GM19438 (cell line): Measurements from ENCODE around the gene RPS29.
"Not testable (repeated sequence)": the region's sequence is repeated elsewhere in the genome, so short reads cannot be mapped to it uniquely, and the experiment has no call there.

ENCODE experiments used
- ATAC-seq: cut with Tn5 transposase; IDR thresholded peaks from one replicate; pipeline ENCODE4 v1.9.1; 2021; ENCODE audit warnings: low read depth; ENCODE audit not compliant: unreplicated experiment

Gene RPS29

DNA sequence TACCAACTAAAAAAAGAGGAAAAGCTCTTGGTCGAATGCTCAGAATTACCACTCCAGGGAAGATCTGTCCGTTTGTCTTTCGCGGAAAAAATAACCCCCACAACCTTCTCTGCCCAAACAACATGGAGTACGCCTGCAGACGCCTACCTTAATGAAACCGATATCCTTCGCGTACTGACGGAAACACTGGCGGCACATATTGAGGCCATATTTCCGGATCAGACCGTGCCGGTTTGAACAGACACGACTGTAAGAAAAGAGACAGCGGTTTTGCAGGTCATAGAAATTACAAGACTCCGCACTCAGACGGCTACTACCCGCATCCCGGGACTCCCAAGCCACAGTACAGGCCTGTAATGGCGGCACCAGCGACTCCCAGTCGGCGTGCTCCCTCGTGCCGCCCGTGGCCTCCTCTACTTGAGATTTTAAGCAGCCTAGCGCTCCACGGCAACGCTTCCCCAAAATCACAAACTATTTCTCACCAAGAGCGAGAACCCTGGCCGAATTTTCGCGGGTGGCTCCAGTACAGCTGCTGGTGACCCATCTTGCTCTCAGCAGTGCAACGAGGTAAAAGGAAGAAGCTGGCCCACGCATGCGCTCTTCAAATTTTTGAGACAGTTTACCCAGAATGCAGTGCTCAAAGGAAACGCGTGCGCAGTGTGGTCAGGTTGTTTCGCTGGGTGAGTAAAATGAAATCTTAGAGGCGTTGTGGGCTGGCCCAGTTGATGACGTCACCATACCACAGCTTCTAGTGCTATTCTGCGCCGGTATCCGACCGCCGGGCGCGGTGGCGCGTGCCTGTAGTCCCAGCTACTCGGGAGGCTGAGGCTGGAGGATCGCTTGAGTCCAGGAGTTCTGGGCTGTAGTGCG is at the start of gene RPS29:
Gene RPS29, minus strand, starts transcription at position 578 of the 870 bp plus-strand sequence. Its CDS starts 34 bp downstream, at position 544.
- ATAC-seq, result peak; percentile 83

DNA sequence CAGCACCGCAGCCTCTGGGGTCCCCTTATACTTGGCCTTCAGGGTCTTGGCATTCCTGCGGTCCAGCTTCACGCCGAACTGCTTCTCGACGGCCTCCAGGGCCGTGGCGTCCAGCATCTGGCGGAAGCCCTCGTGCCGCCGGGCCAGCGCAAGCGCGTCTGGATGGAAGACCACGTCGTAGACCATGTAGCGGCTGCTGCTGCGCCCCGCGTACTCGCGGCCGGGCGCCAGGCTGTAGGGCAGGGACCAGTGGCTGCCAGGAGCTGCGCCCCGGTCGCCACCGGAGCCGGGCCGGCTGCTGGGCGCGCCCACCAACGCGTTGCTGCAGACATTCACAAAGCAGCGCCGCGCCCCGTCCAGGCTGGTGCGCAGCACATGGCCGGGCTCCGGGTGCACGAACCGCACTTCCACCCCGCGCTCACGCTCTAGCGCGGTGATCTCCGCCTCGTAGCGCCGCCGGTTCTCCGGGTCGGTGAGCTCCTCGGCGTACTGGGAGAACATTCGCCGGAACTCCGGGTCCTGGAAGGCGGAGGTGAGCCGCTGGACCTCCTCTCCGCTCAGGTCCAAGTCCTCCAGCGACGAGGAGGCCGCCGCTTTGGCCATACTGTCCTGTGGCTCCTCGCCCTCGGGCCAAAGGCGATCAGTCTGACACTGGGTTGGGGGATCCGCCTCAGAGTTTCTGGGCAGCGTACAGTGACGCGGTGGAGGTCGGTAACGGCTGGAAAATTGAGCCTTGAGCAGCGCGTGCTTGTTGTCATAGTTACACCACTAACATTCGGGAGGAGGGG is 48.6 kb upstream of the RPS29 start, which contains the start of gene DNAAF2:
Gene DNAAF2, minus strand, starts transcription at position 698 of the 788 bp plus-strand sequence. Its CDS starts 95 bp downstream, at position 603.
- peak; percentile 26 for ATAC-seq

DNA sequence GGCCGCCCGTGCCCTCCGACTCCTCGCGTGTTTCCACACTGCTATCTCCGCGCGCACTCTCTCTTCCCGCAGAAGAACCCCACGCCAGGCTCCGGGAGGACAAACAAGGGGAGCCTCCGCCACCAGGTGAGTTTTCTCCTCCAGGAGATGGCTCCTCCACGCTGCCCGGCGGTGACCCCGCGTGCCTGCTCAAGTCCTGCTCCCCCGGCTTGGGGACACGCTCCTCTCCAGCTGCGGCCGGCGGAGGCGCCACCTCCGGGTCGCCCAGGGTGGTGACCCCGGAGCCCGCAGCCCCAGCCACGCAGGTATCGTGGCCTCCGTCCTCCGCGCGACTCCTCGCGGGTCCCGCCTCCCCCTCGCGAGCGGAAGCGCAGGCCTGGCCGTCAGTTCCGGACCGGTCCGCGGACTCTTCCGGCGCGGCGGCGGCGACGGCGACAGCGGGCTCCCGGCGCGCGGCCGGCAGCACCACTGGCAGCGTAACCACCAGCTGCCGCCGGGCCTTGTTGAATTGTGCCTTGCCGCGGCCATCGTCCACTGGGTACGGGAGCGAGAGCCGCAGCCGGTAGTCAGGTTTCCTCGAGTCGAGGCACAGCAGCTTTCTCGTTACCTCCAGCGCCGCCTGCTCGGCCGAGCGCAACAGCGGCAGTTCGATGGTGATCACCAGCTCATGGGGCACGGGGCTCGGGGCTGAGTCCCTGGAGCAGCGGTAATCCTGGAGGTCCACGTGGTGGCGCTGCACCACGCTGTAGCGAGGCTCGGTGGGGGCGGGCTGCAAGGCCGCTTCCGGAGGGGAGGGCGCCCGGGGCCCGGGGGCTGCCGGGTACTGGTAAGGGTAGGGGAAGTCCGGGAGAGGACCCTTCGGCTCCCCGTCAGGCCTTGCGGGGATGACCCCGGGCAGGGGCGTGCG is 47.7 kb upstream of the RPS29 start:
- ATAC-seq, result peak; percentile 74

DNA sequence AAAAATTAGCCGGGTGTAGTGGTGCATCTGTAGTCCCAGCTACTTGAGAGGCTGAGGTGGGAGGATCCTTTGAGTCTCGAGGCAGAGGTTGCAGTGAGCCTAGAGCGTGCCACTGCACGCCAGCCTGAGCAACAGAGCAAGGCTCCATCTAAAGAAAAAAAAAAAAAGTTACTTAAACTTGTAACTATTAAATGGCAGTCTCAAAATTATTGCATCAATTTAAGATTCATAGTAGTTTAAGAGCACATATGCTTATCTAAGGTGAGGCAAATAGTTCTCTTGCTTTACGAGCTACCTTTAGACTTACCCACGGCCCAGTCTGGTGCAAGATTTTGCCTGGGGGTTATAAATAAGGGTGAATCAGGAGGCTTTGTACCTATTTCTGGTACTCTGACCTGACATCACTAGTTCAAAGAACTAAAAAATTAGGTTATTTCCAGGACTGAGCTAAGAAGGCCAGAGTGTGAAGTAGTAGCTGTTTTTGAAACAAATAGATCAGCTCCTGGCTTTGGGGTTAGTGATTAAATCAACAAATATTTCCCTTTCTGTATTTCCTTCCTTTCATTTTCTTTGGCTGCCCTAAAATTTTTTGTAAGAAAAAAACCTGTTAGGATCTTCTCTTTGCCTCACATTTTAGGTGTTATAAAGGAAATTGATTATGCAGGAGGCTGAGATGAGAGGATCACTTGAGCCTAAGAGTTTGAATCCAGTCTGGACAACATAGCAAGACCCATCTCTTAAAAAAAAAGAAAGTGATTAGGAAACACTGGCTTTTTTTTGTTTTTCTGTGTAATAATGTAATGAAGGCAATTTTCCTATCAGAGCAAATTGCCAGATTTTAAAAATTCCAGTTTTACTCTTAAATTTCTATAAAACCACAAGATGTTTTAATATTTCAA is 38.0 kb upstream of the RPS29 start:
- no peak for ATAC-seq

DNA sequence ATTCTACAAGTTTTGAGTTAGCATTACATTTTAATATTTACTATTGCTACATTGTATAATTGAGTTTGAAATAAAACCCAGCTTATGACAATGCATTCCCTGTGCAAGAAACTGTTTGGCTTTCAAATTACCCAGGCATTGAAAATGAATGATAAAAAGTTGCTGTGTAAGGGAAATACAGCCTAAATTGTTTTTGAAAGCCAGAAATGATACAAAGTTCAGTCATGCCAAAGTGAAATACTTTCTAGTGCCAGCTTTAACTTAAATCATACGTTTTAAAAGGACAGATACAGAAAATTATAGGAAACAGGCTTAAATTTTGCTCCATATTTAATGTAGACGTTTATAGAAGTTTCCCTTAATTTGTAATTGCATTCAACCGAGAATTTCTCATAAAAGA is 37.2 kb upstream of the RPS29 start:
- ATAC-seq, result no peak

- ATAC-seq, result no peak
These were observed 35.9 kb upstream of the RPS29 start for GRCh38 chr14:49622022-49622607.

DNA sequence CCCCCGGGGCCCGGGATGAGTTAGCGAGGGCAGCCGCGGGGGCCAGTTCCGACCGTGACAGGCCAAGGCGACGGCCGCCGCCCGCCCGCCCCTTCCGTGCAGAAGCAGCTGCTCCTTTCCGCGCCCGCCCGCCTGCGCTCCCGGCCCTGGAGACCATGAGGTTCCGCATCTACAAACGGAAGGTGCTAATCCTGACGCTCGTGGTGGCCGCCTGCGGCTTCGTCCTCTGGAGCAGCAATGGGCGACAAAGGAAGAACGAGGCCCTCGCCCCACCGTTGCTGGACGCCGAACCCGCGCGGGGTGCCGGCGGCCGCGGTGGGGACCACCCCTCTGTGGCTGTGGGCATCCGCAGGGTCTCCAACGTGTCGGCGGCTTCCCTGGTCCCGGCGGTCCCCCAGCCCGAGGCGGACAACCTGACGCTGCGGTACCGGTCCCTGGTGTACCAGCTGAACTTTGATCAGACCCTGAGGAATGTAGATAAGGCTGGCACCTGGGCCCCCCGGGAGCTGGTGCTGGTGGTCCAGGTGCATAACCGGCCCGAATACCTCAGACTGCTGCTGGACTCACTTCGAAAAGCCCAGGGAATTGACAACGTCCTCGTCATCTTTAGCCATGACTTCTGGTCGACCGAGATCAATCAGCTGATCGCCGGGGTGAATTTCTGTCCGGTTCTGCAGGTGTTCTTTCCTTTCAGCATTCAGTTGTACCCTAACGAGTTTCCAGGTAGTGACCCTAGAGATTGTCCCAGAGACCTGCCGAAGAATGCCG is 35.1 kb upstream of the RPS29 start:
- ATAC-seq, result peak; percentile 36

- peak; percentile 91 for ATAC-seq
These were observed 34.3 kb upstream of the RPS29 start, which contains the start of the genes MGAT2 and RPL36AL for GRCh38 chr14:49620182-49621113. MGAT2 (plus strand) TSS chr14:49620799; CDS start chr14:49621269, 470 bp downstream. RPL36AL (minus strand) TSS chr14:49620626; CDS start chr14:49619104, 1,522 bp downstream.

DNA sequence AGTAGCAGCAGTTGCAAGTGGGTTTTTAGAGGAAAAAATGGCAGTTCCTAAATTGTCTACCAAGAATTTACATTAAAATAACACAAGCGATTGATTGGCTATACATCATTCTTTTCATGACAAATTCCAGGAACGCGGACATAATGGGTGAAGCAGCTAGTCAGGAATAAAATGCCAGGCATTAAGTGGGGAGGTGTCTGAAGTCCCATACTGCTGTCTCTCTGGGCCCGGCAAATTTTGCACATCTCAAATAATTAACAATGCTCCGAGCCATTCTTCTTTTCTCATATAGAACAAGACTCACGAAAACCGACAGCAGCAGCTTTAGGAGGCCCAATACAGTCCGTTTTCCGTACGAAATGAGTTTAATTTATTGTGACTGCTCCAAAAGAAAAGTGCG is 33.5 kb upstream of the RPS29 start:
- ATAC-seq, result no peak

DNA sequence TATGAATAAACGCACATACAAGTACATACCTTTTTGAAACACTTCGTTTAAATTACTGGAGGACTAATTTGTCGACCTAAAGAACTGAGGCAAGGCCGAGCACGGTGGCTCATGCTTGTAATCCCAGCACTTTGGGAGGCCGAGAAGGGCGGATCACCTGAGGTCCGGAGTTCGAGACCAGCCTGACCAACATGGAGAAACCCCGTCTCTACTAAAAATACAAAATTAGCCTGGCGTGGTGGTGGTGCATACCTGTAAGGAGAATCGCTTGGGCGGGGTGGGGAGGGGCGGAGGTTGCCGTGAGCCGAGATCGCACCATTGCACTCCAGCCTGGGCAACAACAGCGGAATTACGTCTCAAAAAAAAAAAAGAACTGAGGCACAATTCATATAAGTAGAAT is 33.1 kb upstream of the RPS29 start:
- not testable (repeated sequence) for ATAC-seq

DNA sequence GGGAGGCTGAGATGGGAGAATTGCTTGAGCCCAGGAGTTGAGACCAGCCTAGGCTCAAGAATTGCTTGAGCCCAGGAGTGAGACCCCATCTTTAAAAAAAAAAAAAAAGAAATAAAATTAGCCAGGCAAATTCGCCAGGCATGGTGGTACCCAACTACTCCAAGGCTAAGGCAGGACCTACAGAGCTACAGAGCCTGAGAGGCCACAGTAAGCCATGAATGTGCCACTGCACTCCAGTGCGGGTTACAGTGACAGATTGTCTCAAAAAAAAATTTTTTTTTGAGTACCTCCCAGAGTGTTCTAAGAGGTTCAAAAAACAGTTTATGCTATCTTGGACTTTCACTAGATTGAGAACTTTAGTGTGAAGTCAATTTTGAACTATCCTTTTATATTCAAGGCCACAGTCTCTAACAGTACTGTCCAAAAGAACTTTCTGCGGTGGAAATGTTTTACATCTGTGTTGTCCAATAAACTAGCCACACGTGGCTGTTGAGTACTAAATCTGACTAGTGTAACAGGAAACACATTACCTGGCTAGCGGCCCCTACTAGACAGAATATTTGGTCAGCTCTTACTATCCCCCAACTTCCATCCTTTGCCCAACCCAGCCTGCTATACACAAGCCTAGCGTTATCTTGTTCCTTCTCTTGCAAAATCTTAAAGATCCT is 31.8 kb upstream of the RPS29 start:
- no peak for ATAC-seq

- no peak for ATAC-seq
These were observed 29.6 kb upstream of the RPS29 start for GRCh38 chr14:49615776-49616175.

GRCh38 chr14:49614196-49614595 is 28.0 kb upstream of the RPS29 start:
- no peak for ATAC-seq

GRCh38 chr14:49612671-49613070 is 26.5 kb upstream of the RPS29 start:
- ATAC-seq, result no peak

DNA sequence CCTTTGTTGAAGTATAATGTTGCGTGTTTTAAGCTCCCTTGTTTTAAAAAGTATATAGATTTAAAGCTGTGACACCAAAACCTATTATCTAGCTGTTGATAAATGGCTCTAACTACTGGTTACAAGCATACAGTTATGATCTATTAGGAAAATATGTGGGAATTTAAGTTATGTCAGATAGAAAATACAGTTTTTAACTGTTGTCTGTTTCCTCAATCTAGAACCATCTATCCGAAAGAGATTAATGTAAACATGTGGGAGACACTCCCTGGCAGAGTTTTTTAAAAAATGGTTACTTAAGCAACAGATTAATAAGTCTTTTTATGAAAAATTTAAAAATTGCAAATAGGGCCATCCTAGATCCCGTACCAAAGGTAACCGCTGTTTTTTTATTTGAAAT is 26.1 kb upstream of the RPS29 start:
- ATAC-seq, result no peak

DNA sequence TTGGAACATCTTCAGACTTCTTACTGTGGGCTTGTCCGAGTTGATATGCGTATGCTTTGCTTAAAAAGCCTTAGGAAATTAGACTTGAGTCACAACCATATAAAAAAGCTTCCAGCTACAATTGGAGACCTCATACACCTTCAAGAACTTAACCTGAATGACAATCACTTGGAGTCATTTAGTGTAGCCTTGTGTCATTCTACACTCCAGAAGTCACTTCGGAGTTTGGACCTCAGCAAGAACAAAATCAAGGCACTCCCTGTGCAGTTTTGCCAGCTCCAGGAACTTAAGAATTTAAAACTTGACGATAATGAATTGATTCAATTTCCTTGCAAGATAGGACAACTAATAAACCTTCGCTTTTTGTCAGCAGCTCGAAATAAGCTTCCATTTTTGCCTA is 21.4 kb upstream of the RPS29 start:
- ATAC-seq, result no peak
